Choroid plexus epithelial cell (primary cell): ENCODE measurements around the gene SERPINA5.
A peak's percentile ranks its signal among the peaks of the same experiment; 100 is the strongest.

Experiments used
- DNase-seq: peaks from one replicate; pipeline ENCODE4 v3.0.0-alpha.2; 2010; ENCODE audit warnings: low read depth
- H3K4me3 ChIP-seq: 2 replicates; pipeline ENCODE4 v1.5.1; 2011; ENCODE audit warnings: low read depth, mild to moderate bottlenecking, control low read depth, low read length, moderate library complexity
- TF ChIP-seq, protein P1 (sequence below): conservative IDR thresholded peaks from 2 replicates; pipeline ENCODE4 v1.5.1; 2011; ENCODE audit warnings: low read depth, mild to moderate bottlenecking, control low read depth, inconsistent platforms, low read length, moderate library complexity

SERPINA5 gene

DNA sequence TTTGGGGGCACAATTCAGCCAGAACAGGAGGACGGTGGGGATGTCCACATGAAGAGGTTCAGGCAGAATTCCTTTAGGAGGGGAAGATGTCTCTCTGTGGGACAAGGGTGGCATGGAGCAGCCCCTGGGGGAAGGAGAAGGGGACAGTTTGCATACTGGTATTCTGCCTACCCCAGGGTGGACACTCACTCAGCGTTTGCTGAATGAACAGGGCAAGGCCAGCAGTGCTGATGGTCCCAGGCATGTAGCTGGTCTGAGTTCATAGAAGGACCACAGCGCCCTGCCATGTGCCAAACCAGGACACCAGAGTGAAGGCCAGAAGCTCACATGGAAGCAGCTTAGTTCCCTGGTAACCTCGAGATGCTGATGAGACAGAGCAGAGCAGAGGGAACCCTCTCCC is 5.4 kb downstream of the SERPINA5 start:
- no peak overlapping the region for H3K4me3 ChIP-seq
- TF ChIP-seq, protein P1, sequence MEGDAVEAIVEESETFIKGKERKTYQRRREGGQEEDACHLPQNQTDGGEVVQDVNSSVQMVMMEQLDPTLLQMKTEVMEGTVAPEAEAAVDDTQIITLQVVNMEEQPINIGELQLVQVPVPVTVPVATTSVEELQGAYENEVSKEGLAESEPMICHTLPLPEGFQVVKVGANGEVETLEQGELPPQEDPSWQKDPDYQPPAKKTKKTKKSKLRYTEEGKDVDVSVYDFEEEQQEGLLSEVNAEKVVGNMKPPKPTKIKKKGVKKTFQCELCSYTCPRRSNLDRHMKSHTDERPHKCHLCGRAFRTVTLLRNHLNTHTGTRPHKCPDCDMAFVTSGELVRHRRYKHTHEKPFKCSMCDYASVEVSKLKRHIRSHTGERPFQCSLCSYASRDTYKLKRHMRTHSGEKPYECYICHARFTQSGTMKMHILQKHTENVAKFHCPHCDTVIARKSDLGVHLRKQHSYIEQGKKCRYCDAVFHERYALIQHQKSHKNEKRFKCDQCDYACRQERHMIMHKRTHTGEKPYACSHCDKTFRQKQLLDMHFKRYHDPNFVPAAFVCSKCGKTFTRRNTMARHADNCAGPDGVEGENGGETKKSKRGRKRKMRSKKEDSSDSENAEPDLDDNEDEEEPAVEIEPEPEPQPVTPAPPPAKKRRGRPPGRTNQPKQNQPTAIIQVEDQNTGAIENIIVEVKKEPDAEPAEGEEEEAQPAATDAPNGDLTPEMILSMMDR, result no peak
- no peak for DNase-seq

- no peak overlapping the region for H3K4me3 ChIP-seq
- no peak for DNase-seq
- TF ChIP-seq, protein P1, result no peak
Measured at GRCh38 chr14:94588311-94588710, 7.1 kb downstream of the SERPINA5 start.

DNA sequence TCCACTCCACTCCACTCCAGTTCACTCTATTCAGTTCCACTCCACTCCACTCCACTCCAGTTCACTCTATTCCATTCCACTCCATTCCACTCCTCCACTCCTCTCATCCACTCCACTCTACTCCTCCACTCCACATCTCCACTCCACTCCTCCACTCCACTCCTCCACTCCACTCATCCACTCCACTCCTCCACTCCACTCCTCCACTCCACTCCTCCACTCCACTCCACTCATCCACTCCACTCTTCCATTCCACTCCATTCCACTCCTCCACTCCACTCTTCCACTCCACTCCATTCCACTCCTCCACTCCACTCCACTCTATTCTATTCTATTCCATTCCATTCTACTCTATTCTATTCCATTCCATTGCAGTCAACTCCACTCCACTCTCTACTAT is 9.8 kb downstream of the SERPINA5 start:
- TF ChIP-seq, protein P1, result no peak
- no peak for DNase-seq

GRCh38 chr14:94591871-94592270 is 10.6 kb downstream of the SERPINA5 start:
- DNase-seq, result no peak
- TF ChIP-seq, protein P1, result no peak
- no peak overlapping the region for H3K4me3 ChIP-seq

More for the DNA sequence above, 9.8 kb downstream of the SERPINA5 start:
- H3K4me3 ChIP-seq, result no peak overlapping the region

GRCh38 chr14:94592457-94592856 is 11.2 kb downstream of the SERPINA5 start:
- TF ChIP-seq, protein P1, result no peak
- H3K4me3 ChIP-seq, result no peak overlapping the region
- no peak for DNase-seq

- no peak overlapping the region for H3K4me3 ChIP-seq
- DNase-seq, result no peak
- TF ChIP-seq, protein P1, result no peak
Measured at GRCh38 chr14:94593376-94593748, 12.1 kb downstream of the SERPINA5 start.

- TF ChIP-seq, protein P1, result no peak
- no peak overlapping the region for H3K4me3 ChIP-seq
- peak; percentile 44 for DNase-seq
Measured at GRCh38 chr14:94593749-94594431, 12.7 kb downstream of the SERPINA5 start.
